Natural killer cell treated with Interleukin-12 subunit alpha and Interleukin-12 subunit beta and Interleukin-15 and Interleukin-18, amount 100 ng/mL, for 72 hours (primary cell): ENCODE results near the gene CYP3A7. TPM values are rescaled to one million over a fixed set of nuclear protein-coding genes. Genes with fewer than 3 reads are reported as not detected.
"Not testable (repeated sequence)": the region's sequence is repeated elsewhere in the genome, so short reads cannot be mapped to it uniquely, and the experiment has no call there.

Source experiments
- ATAC-seq, 2 donors: fragments of 150-1000 bp; cut with Tn5 transposase in 1 of 2; sonication (Bioruptor Pico), chemical (Tn5 transposase) in 1 of 2; 2 replicates each; pipeline ENCODE4 v1.10.0; 2021
- DNase-seq: peaks from one replicate; pipeline ENCODE4 v3.0.0; 2022; ENCODE audit warnings: low spot score
- H3K27ac Mint-ChIP-seq, 2 donors: 1 replicate in 1 of 2; 2 replicates in 1 of 2; pipeline ENCODE4 v1.8.0; 2022; ENCODE audit warnings: mixed read lengths in 2 of 2, mild to moderate bottlenecking in 1 of 2, moderate library complexity in 1 of 2
- H3K27me3 Mint-ChIP-seq, 2 donors: 1 replicate in 1 of 2; 2 replicates in 1 of 2; pipeline ENCODE4 v1.8.0; 2022; ENCODE audit warnings: mixed read lengths in 2 of 2
- H3K36me3 Mint-ChIP-seq: one replicate; pipeline ENCODE4 v1.8.0; 2022; ENCODE audit warnings: mixed read lengths
- H3K4me1 Mint-ChIP-seq, 2 donors: 1 replicate in 1 of 2; 2 replicates in 1 of 2; pipeline ENCODE4 v1.8.0; 2022; ENCODE audit warnings: low read depth in 2 of 2, mixed read lengths in 2 of 2, mild to moderate bottlenecking in 1 of 2
- H3K4me3 Mint-ChIP-seq: one replicate; pipeline ENCODE4 v1.8.0; 2022; ENCODE audit warnings: mixed read lengths
- H3K9me3 Mint-ChIP-seq: 2 replicates; pipeline ENCODE4 v1.8.0; 2022; ENCODE audit warnings: mixed read lengths
- total RNA-seq, 2 donors: library from RNA; stranded (reverse); gene quantifications; one replicate each; pipeline ENCODE4 v1.2.3, GENCODE V29; 2022

Gene CYP3A7
- total RNA-seq, 2 donors from 2014 or later: not detected

GRCh38 chr7:99665312-99666012 lies 69.5 kb downstream of the CYP3A7 start:
- no peaks in the 10 kb centered on the region for H3K27me3 Mint-ChIP-seq
- H3K27ac Mint-ChIP-seq: no peak overlapping the region
- H3K4me3 Mint-ChIP-seq: no peak overlapping the region
- H3K36me3 Mint-ChIP-seq: peaks cover 5% of the 10 kb centered on the region
- H3K4me1 Mint-ChIP-seq: no peaks in the 10 kb centered on the region
- ATAC-seq (no peak), DNase-seq (no peak)
- H3K9me3 Mint-ChIP-seq: no peaks in the 10 kb centered on the region

GRCh38 chr7:99657879-99658278 lies 77.1 kb downstream of the CYP3A7 start:
- not testable (repeated sequence) for ATAC-seq, H3K27ac Mint-ChIP-seq, H3K9me3 Mint-ChIP-seq, H3K27me3 Mint-ChIP-seq, H3K4me3 Mint-ChIP-seq, H3K4me1 Mint-ChIP-seq, H3K36me3 Mint-ChIP-seq, DNase-seq

Other genes starting within 250 kb of the CYP3A7 start
- 10 to 100 TPM; 62.0 to 70.5 TPM for gene ZNF394, start 234.9 kb downstream of the CYP3A7 start, total RNA-seq
- 10 to 100 TPM; 11.5 to 13.3 TPM for gene ZKSCAN5, start 230.5 kb downstream of the CYP3A7 start, total RNA-seq
- gene FAM200A, start 183.1 kb downstream of the CYP3A7 start, total RNA-seq: 1 to 10 TPM; 2.7 to 4.3 TPM
- gene ZNF655, start 176.6 kb downstream of the CYP3A7 start, total RNA-seq: 100 to 1,000 TPM; 111 to 115 TPM
- 1 to 10 TPM in 1 of 2 donors, under 1 TPM in 1; 0.78 to 1.1 TPM for gene TMEM225B, start 136.9 kb downstream of the CYP3A7 start, total RNA-seq
- 10 to 100 TPM; 26.5 to 33.3 TPM for gene ZSCAN25, start 118.2 kb downstream of the CYP3A7 start, total RNA-seq
- gene CYP3A5, start 55.2 kb downstream of the CYP3A7 start, total RNA-seq: not detected
- gene CYP3A4, start 49.0 kb upstream of the CYP3A7 start, total RNA-seq: not detected
- gene CYP3A43, start 92.8 kb upstream of the CYP3A7 start, total RNA-seq: not detected
- under 1 TPM in 1 of 2 donors, not detected in 1; 0.36 TPM for gene OR2AE1, start 141.8 kb upstream of the CYP3A7 start, total RNA-seq
- gene TRIM4, start 184.3 kb upstream of the CYP3A7 start, total RNA-seq: 10 to 100 TPM; 29.9 to 30.8 TPM
- gene GJC3, start 194.4 kb upstream of the CYP3A7 start, total RNA-seq: not detected
- gene AZGP1, start 240.8 kb upstream of the CYP3A7 start, total RNA-seq: not detected